NB4 (cell line): ENCODE measurements around the gene ADAMTSL5.

Experiments
- POLR2A ChIP-seq: IDR thresholded peaks from 2 replicates; pipeline ENCODE4 v1.6.1; 2011; ENCODE audit warnings: mild to moderate bottlenecking; ENCODE audit not compliant: insufficient read length; ENCODE audit errors: extremely low read depth
- TF ChIP-seq, protein P1 (sequence below): IDR thresholded peaks from one replicate; pipeline ENCODE4 v1.5.1; 2012; ENCODE audit warnings: low read depth, low read length

DNA sequence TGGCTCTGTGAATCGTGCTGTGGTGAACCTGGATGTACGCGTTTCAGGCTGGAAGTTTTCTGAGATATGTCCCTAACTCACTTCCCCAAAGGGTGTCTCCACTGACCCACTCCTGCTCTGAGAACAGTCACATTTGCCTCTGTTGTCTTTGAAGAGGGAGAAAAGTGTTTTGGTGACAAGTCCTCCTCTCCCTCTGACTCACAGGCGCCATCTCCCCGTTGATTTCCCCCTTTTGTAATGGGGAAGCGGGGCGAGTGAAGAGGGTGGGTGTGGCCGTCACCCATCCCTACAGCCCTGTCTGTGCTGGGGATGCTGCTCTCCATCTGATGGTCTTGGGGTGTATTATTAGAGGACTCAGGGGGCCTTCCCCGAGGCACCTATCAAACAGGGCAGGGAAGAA, 53.3 kb downstream of the ADAMTSL5 start:
- no peak for TF ChIP-seq POLR2A
- TF ChIP-seq, protein P1, sequence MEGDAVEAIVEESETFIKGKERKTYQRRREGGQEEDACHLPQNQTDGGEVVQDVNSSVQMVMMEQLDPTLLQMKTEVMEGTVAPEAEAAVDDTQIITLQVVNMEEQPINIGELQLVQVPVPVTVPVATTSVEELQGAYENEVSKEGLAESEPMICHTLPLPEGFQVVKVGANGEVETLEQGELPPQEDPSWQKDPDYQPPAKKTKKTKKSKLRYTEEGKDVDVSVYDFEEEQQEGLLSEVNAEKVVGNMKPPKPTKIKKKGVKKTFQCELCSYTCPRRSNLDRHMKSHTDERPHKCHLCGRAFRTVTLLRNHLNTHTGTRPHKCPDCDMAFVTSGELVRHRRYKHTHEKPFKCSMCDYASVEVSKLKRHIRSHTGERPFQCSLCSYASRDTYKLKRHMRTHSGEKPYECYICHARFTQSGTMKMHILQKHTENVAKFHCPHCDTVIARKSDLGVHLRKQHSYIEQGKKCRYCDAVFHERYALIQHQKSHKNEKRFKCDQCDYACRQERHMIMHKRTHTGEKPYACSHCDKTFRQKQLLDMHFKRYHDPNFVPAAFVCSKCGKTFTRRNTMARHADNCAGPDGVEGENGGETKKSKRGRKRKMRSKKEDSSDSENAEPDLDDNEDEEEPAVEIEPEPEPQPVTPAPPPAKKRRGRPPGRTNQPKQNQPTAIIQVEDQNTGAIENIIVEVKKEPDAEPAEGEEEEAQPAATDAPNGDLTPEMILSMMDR: no peak
